ENCODE data around the gene ROCK2. TPM values are rescaled to one million over a fixed set of nuclear protein-coding genes. Genes with fewer than 3 reads are reported as not detected.

Gene ROCK2
- polyA plus RNA-seq, 2 of the 4 experiments (the other 2 are of a cell fraction): 34.0 to 38.7 TPM

DNA sequence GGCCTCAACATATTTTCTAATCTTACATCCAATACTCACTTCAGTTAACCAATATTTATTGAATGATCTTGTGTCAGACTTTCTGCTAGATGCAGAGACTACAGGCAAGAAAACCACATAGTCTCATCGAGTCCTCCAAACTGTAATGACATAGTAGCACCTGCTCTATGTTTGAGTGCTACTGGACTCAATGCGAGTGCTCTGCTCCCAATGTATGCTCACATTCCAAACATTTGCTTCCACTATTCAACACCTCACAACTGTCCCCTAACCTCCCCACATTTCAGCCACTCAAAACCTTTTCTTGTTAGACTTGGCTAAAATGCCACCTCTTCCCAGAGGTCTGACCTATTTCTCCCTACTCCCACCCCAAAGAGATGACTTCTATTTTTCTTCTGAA is 124.0 kb downstream of the ROCK2 start:
- Histone ChIP-seq H3K4me3 (no peak overlapping the region), H3K27ac (no peak overlapping the region), H3K9me3 (no peaks in the 10 kb centered on the region), H3K4me2 (no peak overlapping the region), H3K4me1 (peaks cover 6% of the 10 kb centered on the region; the same call in 2 of the 3 replicates)
- FAIRE-seq (no peak), DNase-seq (ENCODE audit: low read depth in 1 of 2, low spot score in 1 of 2) (no peak), ATAC-seq (no peak)
- POLR2A ChIA-PET: no interaction called here
- WGBS (ENCODE audit: missing lambda C conversion rate): 95% methylated on average over 2 of the region's 2 CpGs
- CTCF ChIA-PET: interaction anchor here (1.0 to 2.2 kb wide), 2 partner anchors 226 to 388 kb away, joined by 3 to 7 read pairs; no protein-coding TSS in a partner anchor
- TF ChIP-seq JUN (IDR thresholded peaks at IDR 0.05) (no peak), KDM1A (IDR thresholded peaks at IDR 0.05; ENCODE audit: low read depth) (no peak), FOSB (CRISPR knock-in tag; IDR thresholded peaks at IDR 0.05) (no peak), POLR2A (IDR thresholded peaks at IDR 0.05; ENCODE audit: low read length) (no peak), KDM5A (IDR thresholded peaks at IDR 0.05) (no peak), NPAS2 (CRISPR knock-in tag; IDR thresholded peaks at IDR 0.05; ENCODE audit: borderline replicate concordance) (no peak), MYC (IDR thresholded peaks at IDR 0.05; ENCODE audit: borderline replicate concordance, low read length) (no peak)
- TF ChIP-seq, protein P1, sequence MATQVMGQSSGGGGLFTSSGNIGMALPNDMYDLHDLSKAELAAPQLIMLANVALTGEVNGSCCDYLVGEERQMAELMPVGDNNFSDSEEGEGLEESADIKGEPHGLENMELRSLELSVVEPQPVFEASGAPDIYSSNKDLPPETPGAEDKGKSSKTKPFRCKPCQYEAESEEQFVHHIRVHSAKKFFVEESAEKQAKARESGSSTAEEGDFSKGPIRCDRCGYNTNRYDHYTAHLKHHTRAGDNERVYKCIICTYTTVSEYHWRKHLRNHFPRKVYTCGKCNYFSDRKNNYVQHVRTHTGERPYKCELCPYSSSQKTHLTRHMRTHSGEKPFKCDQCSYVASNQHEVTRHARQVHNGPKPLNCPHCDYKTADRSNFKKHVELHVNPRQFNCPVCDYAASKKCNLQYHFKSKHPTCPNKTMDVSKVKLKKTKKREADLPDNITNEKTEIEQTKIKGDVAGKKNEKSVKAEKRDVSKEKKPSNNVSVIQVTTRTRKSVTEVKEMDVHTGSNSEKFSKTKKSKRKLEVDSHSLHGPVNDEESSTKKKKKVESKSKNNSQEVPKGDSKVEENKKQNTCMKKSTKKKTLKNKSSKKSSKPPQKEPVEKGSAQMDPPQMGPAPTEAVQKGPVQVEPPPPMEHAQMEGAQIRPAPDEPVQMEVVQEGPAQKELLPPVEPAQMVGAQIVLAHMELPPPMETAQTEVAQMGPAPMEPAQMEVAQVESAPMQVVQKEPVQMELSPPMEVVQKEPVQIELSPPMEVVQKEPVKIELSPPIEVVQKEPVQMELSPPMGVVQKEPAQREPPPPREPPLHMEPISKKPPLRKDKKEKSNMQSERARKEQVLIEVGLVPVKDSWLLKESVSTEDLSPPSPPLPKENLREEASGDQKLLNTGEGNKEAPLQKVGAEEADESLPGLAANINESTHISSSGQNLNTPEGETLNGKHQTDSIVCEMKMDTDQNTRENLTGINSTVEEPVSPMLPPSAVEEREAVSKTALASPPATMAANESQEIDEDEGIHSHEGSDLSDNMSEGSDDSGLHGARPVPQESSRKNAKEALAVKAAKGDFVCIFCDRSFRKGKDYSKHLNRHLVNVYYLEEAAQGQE (IDR thresholded peaks at IDR 0.05): no peak

DNA sequence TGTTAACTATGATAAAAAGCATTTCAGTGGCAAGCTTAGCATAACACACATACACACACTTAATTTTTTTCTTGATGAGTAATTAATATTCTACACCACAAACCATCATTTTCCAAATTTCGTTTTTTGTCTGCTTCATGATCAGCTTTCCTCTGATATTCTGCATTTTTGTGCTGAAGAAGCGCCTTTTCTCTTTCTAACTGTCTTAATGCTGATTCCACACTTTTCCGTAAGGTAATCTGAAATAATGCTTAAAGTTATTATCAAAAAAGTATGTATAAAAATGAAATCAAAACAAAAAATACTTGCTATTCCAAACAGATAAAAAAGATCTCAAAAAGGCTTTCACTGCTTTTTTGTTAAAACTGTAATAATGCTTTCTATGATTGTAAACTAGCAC is 129.0 kb downstream of the ROCK2 start:
- ATAC-seq (no peak), FAIRE-seq (peak; percentile 7)
- whole genome bisulfite sequencing (ENCODE audit: missing lambda C conversion rate): 90% methylated on average over 3 of the region's 3 CpGs

DNA sequence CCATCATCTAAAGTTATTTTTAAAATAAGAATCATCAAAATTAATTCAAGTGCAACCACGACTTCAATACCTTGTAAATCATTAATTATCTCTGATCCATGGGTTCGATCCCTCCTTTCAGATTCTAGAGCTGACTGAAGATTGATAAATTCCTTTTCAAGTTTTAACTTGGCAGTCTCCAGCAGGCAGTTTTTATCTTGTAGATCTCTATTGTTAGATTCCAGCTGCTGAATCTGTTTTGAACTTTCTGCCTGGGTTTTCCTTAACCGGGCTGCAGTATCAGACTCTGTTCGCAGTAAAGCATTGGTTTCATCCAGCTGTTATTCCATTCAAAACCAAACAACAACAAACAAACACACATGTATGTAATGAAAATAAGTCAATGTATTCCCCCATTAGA is 129.7 kb downstream of the ROCK2 start:
- ChIA-PET POLR2A (no interaction called here), CTCF (interaction anchor here (0.7 to 1.1 kb wide), 2 partner anchors 9 to 20 kb away, joined by 3 to 4 read pairs; no protein-coding TSS in a partner anchor)
- 90% methylated on average over 4 of the region's 4 CpGs for WGBS (ENCODE audit: missing lambda C conversion rate)
- Histone ChIP-seq H3K4me3 (no peak overlapping the region), H3K9me3 (no peaks in the 10 kb centered on the region), H3K4me1 (peaks cover 6% of the 10 kb centered on the region; the same call in 2 of the 3 replicates), H3K4me2 (no peak overlapping the region), H3K27ac (no peak overlapping the region)
- ATAC-seq: no peak
- no peak for TF ChIP-seq RAD21 (conservative IDR thresholded peaks at IDR 0.05 in 1 of 2, IDR thresholded peaks at IDR 0.05 in 1 of 2)
- TF ChIP-seq TFCP2L1 (CRISPR knock-in tag; IDR thresholded peaks at IDR 0.05): no peak
- TF ChIP-seq CBX2 (IDR thresholded peaks at IDR 0.05; ENCODE audit: borderline replicate concordance, low read depth): no peak
- TF ChIP-seq ESRRA (IDR thresholded peaks at IDR 0.05; ENCODE audit: borderline replicate concordance, low read length): no peak
- TF ChIP-seq CBX8 (IDR thresholded peaks at IDR 0.05): no peak
- no peak for TF ChIP-seq ZSCAN20 (CRISPR knock-in tag; IDR thresholded peaks at IDR 0.05)
- TF ChIP-seq RNF2 (IDR thresholded peaks at IDR 0.05; ENCODE audit: borderline replicate concordance, low read depth): no peak
- TF ChIP-seq RCOR1 (IDR thresholded peaks at IDR 0.05; ENCODE audit: low read depth, low read length): no peak
- no peak for TF ChIP-seq JUNB (IDR thresholded peaks at IDR 0.05)
- TF ChIP-seq CHD2 (IDR thresholded peaks at IDR 0.05; ENCODE audit: low read length, partially characterized antibody): no peak
- DNase-seq (ENCODE audit: low read depth in 1 of 2, low spot score in 1 of 2): no peak
- peak; percentile 7 for FAIRE-seq

More for the DNA sequence above, 129.0 kb downstream of the ROCK2 start:
- ChIA-PET POLR2A (no interaction called here), CTCF (interaction anchor here (0.8 to 1.1 kb wide), 4 partner anchors 19 to 196 kb away, joined by 3 to 4 read pairs (median 4); a partner anchor contains a TSS)
- H3K9me3 ChIP-seq: no peaks in the 10 kb centered on the region
- H3K27ac ChIP-seq: no peak overlapping the region
- peaks cover 6% of the 10 kb centered on the region; the same call in 2 of the 3 replicates for H3K4me1 ChIP-seq
- no peak for DNase-seq (ENCODE audit: low read depth in 1 of 2, low spot score in 1 of 2)
- TF ChIP-seq HOXA7 (CRISPR knock-in tag; IDR thresholded peaks at IDR 0.05) (no peak), MAFK (IDR thresholded peaks at IDR 0.05; ENCODE audit: partially characterized antibody) (peak; percentile 78), ESRRA (IDR thresholded peaks at IDR 0.05; ENCODE audit: borderline replicate concordance, low read length) (no peak), POLR2A (IDR thresholded peaks at IDR 0.05; ENCODE audit: low read length) (no peak)
- TF ChIP-seq, protein P2, sequence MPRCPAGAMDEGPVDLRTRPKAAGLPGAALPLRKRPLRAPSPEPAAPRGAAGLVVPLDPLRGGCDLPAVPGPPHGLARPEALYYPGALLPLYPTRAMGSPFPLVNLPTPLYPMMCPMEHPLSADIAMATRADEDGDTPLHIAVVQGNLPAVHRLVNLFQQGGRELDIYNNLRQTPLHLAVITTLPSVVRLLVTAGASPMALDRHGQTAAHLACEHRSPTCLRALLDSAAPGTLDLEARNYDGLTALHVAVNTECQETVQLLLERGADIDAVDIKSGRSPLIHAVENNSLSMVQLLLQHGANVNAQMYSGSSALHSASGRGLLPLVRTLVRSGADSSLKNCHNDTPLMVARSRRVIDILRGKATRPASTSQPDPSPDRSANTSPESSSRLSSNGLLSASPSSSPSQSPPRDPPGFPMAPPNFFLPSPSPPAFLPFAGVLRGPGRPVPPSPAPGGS (IDR thresholded peaks at IDR 0.05): no peak
- H3K4me3 ChIP-seq: no peak overlapping the region
- no peak overlapping the region for H3K4me2 ChIP-seq
